Endothelial cell (in vitro differentiated cells): Measurements from ENCODE around the gene MVK. TPM values are rescaled to one million over a fixed set of nuclear protein-coding genes. Genes with fewer than 3 reads are reported as not detected.

Source experiments
- DNase-seq: peaks from one replicate; pipeline ENCODE4 v3.0.0; 2021; ENCODE audit warnings: low spot score
- H3K27ac Mint-ChIP-seq: one replicate; pipeline ENCODE4 v1.8.0; 2021; ENCODE audit warnings: mixed read lengths, inconsistent platforms; ENCODE audit not compliant: unreplicated experiment
- H3K27me3 Mint-ChIP-seq: one replicate; pipeline ENCODE4 v1.8.0; 2021; ENCODE audit warnings: mild to moderate bottlenecking, moderate library complexity, mixed read lengths, inconsistent platforms; ENCODE audit not compliant: unreplicated experiment
- H3K36me3 Mint-ChIP-seq: one replicate; pipeline ENCODE4 v1.8.0; 2021; ENCODE audit warnings: mild to moderate bottlenecking, low read depth, mixed read lengths, inconsistent platforms; ENCODE audit not compliant: unreplicated experiment
- H3K4me1 Mint-ChIP-seq: one replicate; pipeline ENCODE4 v1.8.0; 2021; ENCODE audit warnings: mild to moderate bottlenecking, mixed read lengths, inconsistent platforms; ENCODE audit not compliant: unreplicated experiment
- H3K4me3 Mint-ChIP-seq: one replicate; pipeline ENCODE4 v1.8.0; 2021; ENCODE audit warnings: mild to moderate bottlenecking, mixed read lengths, inconsistent platforms; ENCODE audit not compliant: unreplicated experiment
- H3K9me3 Mint-ChIP-seq: one replicate; pipeline ENCODE4 v1.8.0; 2021; ENCODE audit warnings: mixed read lengths, inconsistent platforms; ENCODE audit not compliant: unreplicated experiment
- total RNA-seq: library from RNA; stranded (reverse); fragmentation: NEBNext Ultra II Directional; extraction: Animal tissue kit (Norgen Biotek cat#: 25700); gene quantifications from one replicate; pipeline ENCODE4 v1.2.1, GENCODE V29; 2021; ENCODE audit not compliant: unreplicated experiment
- TF ChIP-seq, protein P1 (sequence below): fragments of 200-600 bp; sonication (generic); IDR thresholded peaks from one replicate; pipeline ENCODE4 v1.5.0; 2021; ENCODE audit warnings: antibody characterized with exemption; ENCODE audit not compliant: unreplicated experiment

The MVK gene
- total RNA-seq, 1 donor from 2014 or later, result 40.7 TPM

DNA sequence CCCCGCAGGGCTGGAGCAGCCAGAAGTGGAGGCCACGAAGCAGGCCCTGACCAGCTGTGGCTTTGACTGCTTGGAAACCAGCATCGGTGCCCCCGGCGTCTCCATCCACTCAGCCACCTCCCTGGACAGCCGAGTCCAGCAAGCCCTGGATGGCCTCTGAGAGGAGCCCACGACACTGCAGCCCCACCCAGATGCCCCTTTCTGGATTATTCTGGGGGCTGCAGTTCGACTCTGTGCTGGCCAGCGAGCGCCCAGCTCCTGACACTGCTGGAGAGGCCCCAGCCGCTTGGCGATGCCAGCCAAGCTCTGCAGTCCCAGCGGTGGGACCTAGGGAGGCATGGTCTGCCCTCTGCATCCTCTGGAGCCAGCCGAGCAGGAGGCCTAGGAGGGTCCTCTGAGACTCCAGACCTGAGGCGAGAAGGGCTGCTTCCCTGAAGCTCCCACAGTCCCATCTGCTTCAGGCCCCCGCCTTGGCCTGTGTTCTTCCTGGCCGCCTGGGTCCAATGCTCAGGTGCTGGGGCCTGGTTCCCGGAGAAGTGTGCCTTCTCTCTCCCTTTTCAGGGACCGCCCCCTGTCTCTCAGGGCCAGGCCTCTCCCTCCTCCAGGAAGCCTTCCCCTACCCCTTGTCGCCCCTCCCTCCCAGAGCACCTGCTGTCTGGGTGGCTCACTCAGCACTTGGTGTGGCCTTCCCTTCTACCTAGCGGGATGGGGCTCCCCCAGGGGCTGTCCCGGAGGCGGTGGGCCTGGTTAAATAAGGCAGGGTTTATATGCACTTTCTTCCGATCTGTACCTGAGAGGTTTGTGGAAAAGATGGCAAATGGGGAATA is 23.0 kb downstream of the MVK start:
- TF ChIP-seq, protein P1, sequence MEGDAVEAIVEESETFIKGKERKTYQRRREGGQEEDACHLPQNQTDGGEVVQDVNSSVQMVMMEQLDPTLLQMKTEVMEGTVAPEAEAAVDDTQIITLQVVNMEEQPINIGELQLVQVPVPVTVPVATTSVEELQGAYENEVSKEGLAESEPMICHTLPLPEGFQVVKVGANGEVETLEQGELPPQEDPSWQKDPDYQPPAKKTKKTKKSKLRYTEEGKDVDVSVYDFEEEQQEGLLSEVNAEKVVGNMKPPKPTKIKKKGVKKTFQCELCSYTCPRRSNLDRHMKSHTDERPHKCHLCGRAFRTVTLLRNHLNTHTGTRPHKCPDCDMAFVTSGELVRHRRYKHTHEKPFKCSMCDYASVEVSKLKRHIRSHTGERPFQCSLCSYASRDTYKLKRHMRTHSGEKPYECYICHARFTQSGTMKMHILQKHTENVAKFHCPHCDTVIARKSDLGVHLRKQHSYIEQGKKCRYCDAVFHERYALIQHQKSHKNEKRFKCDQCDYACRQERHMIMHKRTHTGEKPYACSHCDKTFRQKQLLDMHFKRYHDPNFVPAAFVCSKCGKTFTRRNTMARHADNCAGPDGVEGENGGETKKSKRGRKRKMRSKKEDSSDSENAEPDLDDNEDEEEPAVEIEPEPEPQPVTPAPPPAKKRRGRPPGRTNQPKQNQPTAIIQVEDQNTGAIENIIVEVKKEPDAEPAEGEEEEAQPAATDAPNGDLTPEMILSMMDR, result no peak
- Mint-ChIP-seq H3K27me3 (peaks cover 2% of the 10 kb centered on the region), H3K4me3 (no peak overlapping the region), H3K27ac (no peak overlapping the region), H3K9me3 (no peaks in the 10 kb centered on the region), H3K4me1 (peaks cover 12% of the 10 kb centered on the region), H3K36me3 (peaks cover 15% of the 10 kb centered on the region)
- no peak for DNase-seq

DNA sequence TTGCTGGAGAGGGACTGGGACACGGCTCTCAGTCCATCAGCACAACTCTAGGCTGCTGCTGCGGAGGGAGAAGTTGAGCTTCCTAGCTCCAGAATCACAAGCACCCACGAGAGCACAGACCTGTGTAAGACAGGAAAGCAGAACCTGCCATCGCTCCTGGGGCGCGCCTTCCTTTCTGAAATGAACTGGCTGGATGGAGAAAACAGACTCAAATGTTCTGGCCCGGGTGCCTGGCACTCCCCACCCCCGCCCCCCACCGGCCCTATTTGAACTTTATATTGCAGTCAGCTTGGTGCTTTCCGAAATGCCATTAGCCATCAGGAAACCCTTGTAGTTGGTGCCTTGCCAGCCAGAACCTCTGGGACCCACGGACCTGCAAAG is 23.8 kb downstream of the MVK start:
- Mint-ChIP-seq H3K27ac (no peak overlapping the region), H3K4me1 (peaks cover 12% of the 10 kb centered on the region), H3K4me3 (no peak overlapping the region), H3K9me3 (no peaks in the 10 kb centered on the region), H3K27me3 (peaks cover 2% of the 10 kb centered on the region), H3K36me3 (peaks cover 13% of the 10 kb centered on the region)
- TF ChIP-seq, protein P1, result no peak
- no peak for DNase-seq

DNA sequence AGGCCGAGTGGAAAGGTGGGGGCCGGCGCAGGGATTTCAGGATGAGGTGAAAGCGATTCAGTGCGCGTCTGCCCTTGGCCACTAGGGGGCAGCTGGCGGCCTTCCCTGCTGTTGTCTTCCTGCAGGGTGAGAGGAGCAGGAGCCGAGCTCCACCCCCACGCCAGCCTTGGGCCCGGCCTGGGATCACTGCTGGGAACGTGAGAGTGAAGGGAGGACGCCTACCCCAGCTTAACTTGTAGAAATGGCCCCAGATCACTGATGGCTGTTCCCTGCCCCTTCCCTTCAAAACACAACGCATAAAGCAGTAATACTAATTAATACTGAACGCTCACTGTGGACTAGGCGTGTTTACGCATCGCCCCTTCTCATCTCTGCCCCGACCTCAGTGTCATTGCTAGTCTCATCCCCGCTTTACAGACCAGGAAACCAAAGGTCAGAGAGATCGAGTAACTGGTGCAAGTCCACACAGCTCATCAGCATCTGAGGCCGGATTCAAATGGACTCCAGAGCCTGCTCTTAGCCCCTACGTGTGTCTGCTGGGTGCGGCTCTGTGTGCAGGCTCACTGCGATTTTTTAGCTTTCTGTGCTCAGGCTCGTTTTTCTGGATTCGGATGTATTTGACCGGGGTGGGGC is 24.3 kb downstream of the MVK start:
- Mint-ChIP-seq H3K9me3 (no peaks in the 10 kb centered on the region), H3K4me3 (peak overlapping the region; percentile 44), H3K36me3 (peaks cover 9% of the 10 kb centered on the region), H3K4me1 (peaks cover 12% of the 10 kb centered on the region), H3K27me3 (no peaks in the 10 kb centered on the region), H3K27ac (peak overlapping the region; percentile 58)
- DNase-seq, result peak; percentile 91
- TF ChIP-seq, protein P1, result peak; percentile 97

DNA sequence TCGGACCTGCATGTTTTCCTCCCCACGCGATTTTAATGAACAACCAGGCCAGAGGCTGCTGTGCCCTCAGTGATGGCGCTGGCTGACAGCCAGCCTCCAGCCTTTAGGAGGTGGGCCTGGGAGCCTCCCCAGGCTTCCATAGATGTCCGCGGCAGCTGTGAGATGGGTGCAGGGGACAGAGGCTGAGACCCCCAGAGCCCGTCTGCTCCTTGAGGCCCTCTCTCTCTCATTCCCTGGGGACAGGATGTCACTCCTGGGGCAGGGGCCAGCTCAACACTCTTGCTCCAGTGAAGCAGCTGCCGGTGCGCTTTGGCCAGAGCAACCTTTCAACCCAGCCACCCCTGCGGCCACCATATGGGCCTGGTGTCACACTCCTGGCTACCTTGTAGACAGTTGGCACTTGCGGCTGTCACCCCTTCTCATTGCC is 24.8 kb downstream of the MVK start:
- Mint-ChIP-seq H3K9me3 (no peaks in the 10 kb centered on the region), H3K4me1 (peaks cover 12% of the 10 kb centered on the region), H3K4me3 (no peak overlapping the region), H3K27me3 (no peaks in the 10 kb centered on the region), H3K36me3 (peaks cover 9% of the 10 kb centered on the region), H3K27ac (no peak overlapping the region)
- TF ChIP-seq, protein P1, result no peak
- no peak for DNase-seq

DNA sequence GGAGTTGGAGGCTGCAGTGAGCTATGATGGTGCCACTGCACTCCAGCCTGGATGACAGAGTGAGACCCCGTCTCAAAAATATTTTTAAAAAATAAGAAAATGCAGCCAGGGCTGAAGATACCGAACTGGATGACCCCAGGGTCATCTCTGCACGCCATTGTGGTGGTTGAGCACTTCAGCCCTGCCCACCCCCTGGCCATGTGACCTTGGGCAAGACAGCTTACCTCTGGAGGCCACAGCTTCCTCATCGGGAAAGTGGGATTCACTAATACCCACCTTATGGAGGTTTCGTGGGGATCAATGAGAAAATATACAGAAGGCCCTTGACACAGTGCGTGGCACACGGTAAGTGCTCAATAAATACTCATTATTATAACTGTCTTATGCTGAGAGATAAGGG is 25.5 kb downstream of the MVK start:
- Mint-ChIP-seq H3K36me3 (peaks cover 9% of the 10 kb centered on the region), H3K4me3 (no peak overlapping the region), H3K27me3 (no peaks in the 10 kb centered on the region), H3K4me1 (peaks cover 12% of the 10 kb centered on the region), H3K9me3 (no peaks in the 10 kb centered on the region), H3K27ac (peak overlapping the region; percentile 9)
- no peak for DNase-seq
- TF ChIP-seq, protein P1, result no peak
